Measurements from ENCODE around the gene TTLL12.
"Not testable (repeated sequence)": the region's sequence is repeated elsewhere in the genome, so short reads cannot be mapped to it uniquely, and the experiment has no call there.

The TTLL12 gene

GRCh38 chr22:43147821-43148220 lies 39.1 kb downstream of the TTLL12 start:
- H2AFZ ChIP-seq (ENCODE audit: low read length): peak overlapping the region; percentile 67
- TF ChIP-seq CTCF (IDR thresholded peaks at IDR 0.05; ENCODE audit: low read length) (no peak), EZH2 (optimal IDR thresholded peaks at IDR 0.05; ENCODE audit: low read depth, low read length) (no peak), EZH2phosphoT487 (IDR thresholded peaks at IDR 0.05; ENCODE audit: low read length) (no peak)
- H3K27ac ChIP-seq (ENCODE audit: low read length): peak overlapping the region; percentile 46; the same call in 1 of the 2 replicates
- peak overlapping the region; percentile 38 for H3K4me3 ChIP-seq (ENCODE audit: low read length)
- peak; percentile 75 for DNase-seq
- H3K9me3 ChIP-seq (replicated peaks; ENCODE audit: insufficient read depth, low read length): no peaks in the 10 kb centered on the region
- peaks cover 8% of the 10 kb centered on the region for H3F3A ChIP-seq (ENCODE audit: insufficient read depth, low read length)
- H4K20me1 ChIP-seq (ENCODE audit: insufficient read depth, low read length): no peaks in the 10 kb centered on the region
- H3K9ac ChIP-seq (ENCODE audit: low read length): peak overlapping the region; percentile 45; the same call in 1 of the 2 replicates
- no peaks in the 10 kb centered on the region for H3K36me3 ChIP-seq (replicated peaks; ENCODE audit: insufficient read depth, low read length)
- no peaks in the 10 kb centered on the region for H3K9me2 ChIP-seq (replicated peaks; ENCODE audit: insufficient read depth, low read length)
- H3K4me1 ChIP-seq (ENCODE audit: low read length): peaks cover 12% of the 10 kb centered on the region
- peak overlapping the region; percentile 40 for H3K4me2 ChIP-seq (ENCODE audit: low read depth, low read length)
- no peaks in the 10 kb centered on the region for H3K27me3 ChIP-seq (replicated peaks; ENCODE audit: insufficient read depth, low read length)
- H3K79me2 ChIP-seq (ENCODE audit: low read length): peaks cover 5% of the 10 kb centered on the region

GRCh38 chr22:43146332-43146731 lies 40.6 kb downstream of the TTLL12 start:
- not testable (repeated sequence) for H3K27me3 ChIP-seq (replicated peaks; ENCODE audit: insufficient read depth, low read length); H3K27ac ChIP-seq (ENCODE audit: low read length); H3K9me2 ChIP-seq (replicated peaks; ENCODE audit: insufficient read depth, low read length); H3K4me2 ChIP-seq (ENCODE audit: low read depth, low read length); H3K4me3 ChIP-seq (ENCODE audit: low read length); DNase-seq; H4K20me1 ChIP-seq (ENCODE audit: insufficient read depth, low read length); H3K9ac ChIP-seq (ENCODE audit: low read length); H2AFZ ChIP-seq (ENCODE audit: low read length); H3F3A ChIP-seq (ENCODE audit: insufficient read depth, low read length); H3K9me3 ChIP-seq (replicated peaks; ENCODE audit: insufficient read depth, low read length); H3K36me3 ChIP-seq (replicated peaks; ENCODE audit: insufficient read depth, low read length)
- peaks cover 12% of the 10 kb centered on the region for H3K4me1 ChIP-seq (ENCODE audit: low read length)
- peaks cover 13% of the 10 kb centered on the region for H3K79me2 ChIP-seq (ENCODE audit: low read length)

GRCh38 chr22:43145371-43145770 lies 41.6 kb downstream of the TTLL12 start:
- not testable (repeated sequence) for H3K36me3 ChIP-seq (replicated peaks; ENCODE audit: insufficient read depth, low read length); H3K4me2 ChIP-seq (ENCODE audit: low read depth, low read length); H3F3A ChIP-seq (ENCODE audit: insufficient read depth, low read length); H3K4me3 ChIP-seq (ENCODE audit: low read length); H3K9me3 ChIP-seq (replicated peaks; ENCODE audit: insufficient read depth, low read length); H4K20me1 ChIP-seq (ENCODE audit: insufficient read depth, low read length); DNase-seq; H3K9ac ChIP-seq (ENCODE audit: low read length); H3K4me1 ChIP-seq (ENCODE audit: low read length); H3K9me2 ChIP-seq (replicated peaks; ENCODE audit: insufficient read depth, low read length); H3K27ac ChIP-seq (ENCODE audit: low read length); H3K27me3 ChIP-seq (replicated peaks; ENCODE audit: insufficient read depth, low read length); H2AFZ ChIP-seq (ENCODE audit: low read length)
- H3K79me2 ChIP-seq (ENCODE audit: low read length): peaks cover 19% of the 10 kb centered on the region

GRCh38 chr22:43144949-43145348 lies 42.0 kb downstream of the TTLL12 start:
- H3F3A ChIP-seq (ENCODE audit: insufficient read depth, low read length): peaks cover 8% of the 10 kb centered on the region
- peaks cover 9% of the 10 kb centered on the region for H3K4me1 ChIP-seq (ENCODE audit: low read length)
- H3K36me3 ChIP-seq (replicated peaks; ENCODE audit: insufficient read depth, low read length): peaks cover 3% of the 10 kb centered on the region; the same call in 1 of the 2 replicates
- H2AFZ ChIP-seq (ENCODE audit: low read length): no peak overlapping the region
- no peak overlapping the region for H3K9ac ChIP-seq (ENCODE audit: low read length)
- H3K4me2 ChIP-seq (ENCODE audit: low read depth, low read length): no peak overlapping the region
- no peaks in the 10 kb centered on the region for H4K20me1 ChIP-seq (ENCODE audit: insufficient read depth, low read length)
- no peak for DNase-seq
- TF ChIP-seq EZH2phosphoT487 (IDR thresholded peaks at IDR 0.05; ENCODE audit: low read length) (no peak), CTCF (IDR thresholded peaks at IDR 0.05; ENCODE audit: low read length) (no peak), EZH2 (optimal IDR thresholded peaks at IDR 0.05; ENCODE audit: low read depth, low read length) (no peak)
- H3K27me3 ChIP-seq (replicated peaks; ENCODE audit: insufficient read depth, low read length): no peaks in the 10 kb centered on the region
- peaks cover 24% of the 10 kb centered on the region for H3K79me2 ChIP-seq (ENCODE audit: low read length)
- no peaks in the 10 kb centered on the region for H3K9me3 ChIP-seq (replicated peaks; ENCODE audit: insufficient read depth, low read length)
- H3K27ac ChIP-seq (ENCODE audit: low read length): no peak overlapping the region
- H3K4me3 ChIP-seq (ENCODE audit: low read length): no peak overlapping the region
- H3K9me2 ChIP-seq (replicated peaks; ENCODE audit: insufficient read depth, low read length): no peaks in the 10 kb centered on the region
